Subcutaneous abdominal adipose tissue (tissue), 5 donors: ENCODE results near the gene SPATA24.

ENCODE experiments used
- H3K27ac ChIP-seq: one replicate; pipeline ENCODE4 v1.7.0; 2013; ENCODE audit warnings: low read depth, mild to moderate bottlenecking, inconsistent platforms, low read length, moderate library complexity
- H3K27me3 ChIP-seq, 5 donors: one replicate each; pipeline ENCODE4 v1.7.0; 2013; ENCODE audit warnings: low read length in 5 of 5, inconsistent platforms in 1 of 5; ENCODE audit not compliant: control insufficient read depth in 5 of 5, insufficient read depth in 4 of 5
- H3K36me3 ChIP-seq, 5 donors: one replicate each; pipeline ENCODE4 v1.7.0; 2013; ENCODE audit warnings: low read length in 5 of 5; ENCODE audit not compliant: control insufficient read depth in 5 of 5, insufficient read depth in 5 of 5
- H3K4me1 ChIP-seq, 5 donors: one replicate each; pipeline ENCODE4 v1.7.0; 2013; ENCODE audit warnings: low read length in 5 of 5, mild to moderate bottlenecking in 3 of 5, moderate library complexity in 1 of 5; ENCODE audit not compliant: control insufficient read depth in 5 of 5, insufficient read depth in 5 of 5
- H3K4me3 ChIP-seq, 5 donors: one replicate each; pipeline ENCODE4 v1.7.0; 2013; ENCODE audit warnings: low read length in 5 of 5, low read depth in 1 of 5
- H3K9ac ChIP-seq, 5 donors: one replicate each; pipeline ENCODE4 v1.7.0; 2013; ENCODE audit warnings: low read length in 5 of 5, mild to moderate bottlenecking in 4 of 5, moderate library complexity in 3 of 5
- H3K9me3 ChIP-seq, 5 donors: one replicate each; pipeline ENCODE4 v1.7.0; 2013; ENCODE audit warnings: low read length in 5 of 5; ENCODE audit not compliant: control insufficient read depth in 5 of 5
- donor health status: healthy.
- donor health status: healthy.
- donor health status: healthy.
- donor health status: healthy.
- donor health status: healthy.

Gene SPATA24

GRCh38 chr5:139383993-139384590, 19.8 kb downstream of the SPATA24 start:
- peak overlapping the region in 1 of 5 donors; percentile 64 for H3K4me3 ChIP-seq
- no peaks in the 10 kb centered on the region for H3K27me3 ChIP-seq
- peak overlapping the region in 1 of 5 donors; percentile 42 for H3K9ac ChIP-seq
- H3K36me3 ChIP-seq: no peaks in the 10 kb centered on the region
- no peaks in the 10 kb centered on the region for H3K9me3 ChIP-seq
- no peak overlapping the region for H3K27ac ChIP-seq
- H3K4me1 ChIP-seq: peaks cover 0 to 28% (median 16%) of the 10 kb centered on the region in 5 donors

GRCh38 chr5:139383275-139383992, 20.5 kb downstream of the SPATA24 start, which contains the start of gene SLC23A1:
Gene SLC23A1, minus strand, starts transcription at chr5:139383297. Its CDS starts 44 bp downstream, at chr5:139383253.
- Histone ChIP-seq H3K4me3 (no peak within 1 kb of the TSS), H3K9me3 (no peaks in the 10 kb centered on the region), H3K4me1 (peaks cover 0 to 26% (median 14%) of the 10 kb centered on the region in 5 donors), H3K27ac (no peak within 1 kb of the TSS), H3K36me3 (no peaks in the 10 kb centered on the region), H3K9ac (no peak within 1 kb of the TSS), H3K27me3 (no peaks in the 10 kb centered on the region)

- no peak overlapping the region for H3K4me3 ChIP-seq
- no peak overlapping the region for H3K9ac ChIP-seq
- no peaks in the 10 kb centered on the region for H3K27me3 ChIP-seq
- peaks cover 0 to 2% (median 0%) of the 10 kb centered on the region in 5 donors for H3K36me3 ChIP-seq
- H3K27ac ChIP-seq: no peak overlapping the region
- H3K9me3 ChIP-seq: no peaks in the 10 kb centered on the region
- H3K4me1 ChIP-seq: peaks cover 0 to 20% (median 13%) of the 10 kb centered on the region in 5 donors
These were observed 21.1 kb downstream of the SPATA24 start for GRCh38 chr5:139382807-139383206.

GRCh38 chr5:139381837-139382761, 21.8 kb downstream of the SPATA24 start:
- peaks cover 0 to 17% (median 13%) of the 10 kb centered on the region in 5 donors for H3K4me1 ChIP-seq
- no peaks in the 10 kb centered on the region for H3K27me3 ChIP-seq
- no peak overlapping the region for H3K27ac ChIP-seq
- H3K36me3 ChIP-seq: peaks cover 0 to 3% (median 0%) of the 10 kb centered on the region in 5 donors
- no peak overlapping the region for H3K9ac ChIP-seq
- H3K4me3 ChIP-seq: no peak overlapping the region
- H3K9me3 ChIP-seq: no peaks in the 10 kb centered on the region

- Histone ChIP-seq H3K9me3 (no peaks in the 10 kb centered on the region), H3K4me3 (no peak overlapping the region), H3K9ac (no peak overlapping the region), H3K27ac (no peak overlapping the region), H3K36me3 (peaks cover 0 to 7% (median 3%) of the 10 kb centered on the region in 5 donors), H3K4me1 (peaks cover 0 to 14% (median 8%) of the 10 kb centered on the region in 5 donors), H3K27me3 (no peaks in the 10 kb centered on the region)
These were observed 24.1 kb downstream of the SPATA24 start for GRCh38 chr5:139379626-139380449.

GRCh38 chr5:139378941-139379361, 24.9 kb downstream of the SPATA24 start:
- H3K27ac ChIP-seq: no peak overlapping the region
- no peak overlapping the region for H3K4me3 ChIP-seq
- H3K36me3 ChIP-seq: peaks cover 0 to 14% (median 8%) of the 10 kb centered on the region in 5 donors
- H3K9me3 ChIP-seq: no peaks in the 10 kb centered on the region
- H3K27me3 ChIP-seq: no peaks in the 10 kb centered on the region
- H3K9ac ChIP-seq: no peak overlapping the region
- H3K4me1 ChIP-seq: peaks cover 0 to 5% (median under 1%) of the 10 kb centered on the region in 5 donors

GRCh38 chr5:139378101-139378825, 25.6 kb downstream of the SPATA24 start:
- Histone ChIP-seq H3K4me3 (no peak overlapping the region), H3K9me3 (no peaks in the 10 kb centered on the region), H3K9ac (no peak overlapping the region), H3K27ac (no peak overlapping the region), H3K4me1 (peaks cover 0 to 9% (median 6%) of the 10 kb centered on the region in 5 donors), H3K27me3 (no peaks in the 10 kb centered on the region), H3K36me3 (peaks cover 0 to 20% (median 9%) of the 10 kb centered on the region in 5 donors)

GRCh38 chr5:139377226-139377625, 26.7 kb downstream of the SPATA24 start:
- no peak overlapping the region for H3K9ac ChIP-seq
- H3K27ac ChIP-seq: no peak overlapping the region
- peaks cover 0 to 20% (median 9%) of the 10 kb centered on the region in 5 donors for H3K36me3 ChIP-seq
- H3K27me3 ChIP-seq: no peaks in the 10 kb centered on the region
- H3K4me3 ChIP-seq: no peak overlapping the region
- peaks cover 0 to 17% (median 9%) of the 10 kb centered on the region in 5 donors for H3K4me1 ChIP-seq
- no peaks in the 10 kb centered on the region for H3K9me3 ChIP-seq

GRCh38 chr5:139376364-139376763, 27.5 kb downstream of the SPATA24 start:
- Histone ChIP-seq H3K9me3 (no peaks in the 10 kb centered on the region), H3K4me3 (no peak overlapping the region), H3K4me1 (peaks cover 0 to 20% (median 9%) of the 10 kb centered on the region in 5 donors), H3K9ac (no peak overlapping the region), H3K27ac (no peak overlapping the region), H3K36me3 (peaks cover 3 to 28% (median 18%) of the 10 kb centered on the region in 5 donors), H3K27me3 (no peaks in the 10 kb centered on the region)
